K562 (cell line): ENCODE results near the gene SPRR2A. TPM values are rescaled to one million over a fixed set of nuclear protein-coding genes. Genes with fewer than 3 reads are reported as not detected.

ENCODE experiments used
- ADNP ChIP-seq: fragments of 200-800 bp; sonication (Bioruptor generic); IDR thresholded peaks from 2 replicates; pipeline ENCODE4 v1.6.1; 2016; ENCODE audit warnings: missing genetic modification characterization, missing compliant biosample characterization
- ARID3B ChIP-seq: fragments of 250-450 bp; sonication (Bioruptor Pico); IDR thresholded peaks from 2 replicates; pipeline ENCODE4 v1.4.0; 2020; ENCODE audit warnings: borderline replicate concordance
- ATF7 ChIP-seq: fragments of 450-650 bp; IDR thresholded peaks from 2 replicates; pipeline ENCODE4 v1.7.1; 2014; ENCODE audit warnings: mild to moderate bottlenecking, moderate library complexity
- CEBPG ChIP-seq, 3 experiments: fragments of 200-800 bp in 1 of 3; sonication (Bioruptor generic) in 1 of 3; sonication (generic) in 1 of 3; formaldehyde crosslinking in 1 of 3; IDR thresholded peaks in 2 of 3; conservative IDR thresholded peaks in 1 of 3; 2 replicates each; pipeline versions ENCODE4 v1.6.1 to v1.8.0; 2016 to 2022; ENCODE audit warnings: missing compliant biosample characterization in 2 of 3, missing genetic modification characterization in 2 of 3, mild to moderate bottlenecking in 1 of 3, missing genetic modification reagents in 1 of 3
- CREM ChIP-seq: IDR thresholded peaks from 2 replicates; pipeline ENCODE4 v1.6.1; 2014; ENCODE audit warnings: antibody characterized with exemption, low read depth
- CTBP1 ChIP-seq: fragments of 450-650 bp; IDR thresholded peaks from 2 replicates; pipeline ENCODE4 v1.6.1; 2016; ENCODE audit warnings: borderline replicate concordance
- ERF ChIP-seq: fragments of 450-650 bp; formaldehyde crosslinking; IDR thresholded peaks from 2 replicates; pipeline ENCODE4 v1.4.0; 2020; ENCODE audit warnings: mild to moderate bottlenecking, mixed read lengths
- FOXK2 ChIP-seq, 2 experiments: fragments of 450-650 bp; IDR thresholded peaks in 1 of 2; conservative IDR thresholded peaks in 1 of 2; 2 replicates each; pipeline ENCODE4 v1.6.1; 2016; ENCODE audit warnings: low read depth in 2 of 2, mild to moderate bottlenecking in 1 of 2
- HMBOX1 ChIP-seq: sonication (generic); IDR thresholded peaks from 2 replicates; pipeline ENCODE4 v1.6.1; 2016
- JUNB ChIP-seq: fragments of 450-650 bp; formaldehyde crosslinking; conservative IDR thresholded peaks from 2 replicates; pipeline ENCODE4 v1.4.0; 2020; ENCODE audit warnings: mild to moderate bottlenecking
- JUND ChIP-seq, 2 experiments: IDR thresholded peaks; 2 replicates in 1 of 2; 3 replicates in 1 of 2; pipeline ENCODE4 v1.6.1; 2011; ENCODE audit warnings: borderline replicate concordance in 2 of 2, low read depth in 2 of 2, low read length in 2 of 2, improper control_type of control experiment in 1 of 2, missing biosample characterization in 1 of 2, missing genetic modification characterization in 1 of 2, missing genetic modification reagents in 1 of 2
- MYNN ChIP-seq, 2 experiments: sonication (generic); formaldehyde crosslinking in 1 of 2; IDR thresholded peaks; 2 replicates each; pipeline versions ENCODE4 v1.5.0 to v1.6.1; 2016 to 2020; ENCODE audit warnings: antibody characterized with exemption in 1 of 2, missing genetic modification reagents in 1 of 2
- SREBF1 ChIP-seq: fragments of 150-350 bp; IDR thresholded peaks from 2 replicates; pipeline ENCODE4 v1.6.1; 2014; ENCODE audit warnings: antibody characterized with exemption, low read depth, low read length, borderline replicate concordance
- STAG1 ChIP-seq: sonication (generic); formaldehyde crosslinking; IDR thresholded peaks from 2 replicates; pipeline ENCODE4 v1.5.0; 2020; ENCODE audit warnings: missing genetic modification reagents, borderline replicate concordance
- TCF3 ChIP-seq: sonication (generic); formaldehyde crosslinking; IDR thresholded peaks from 2 replicates; pipeline ENCODE4 v1.4.0; 2020; ENCODE audit warnings: mild to moderate bottlenecking, missing genetic modification reagents
- ZBTB33 ChIP-seq: sonication (generic); formaldehyde crosslinking; IDR thresholded peaks from 2 replicates; pipeline ENCODE4 v1.8.1; 2023; ENCODE audit warnings: mild to moderate bottlenecking, missing genetic modification reagents
- ZFX ChIP-seq: sonication (generic); formaldehyde crosslinking; IDR thresholded peaks from 2 replicates; pipeline ENCODE4 v1.8.0; 2022; ENCODE audit warnings: mild to moderate bottlenecking, missing genetic modification reagents, moderate library complexity
- ZNF217 ChIP-seq: sonication (generic); formaldehyde crosslinking; IDR thresholded peaks from 2 replicates; pipeline ENCODE4 v1.8.0; 2022; ENCODE audit warnings: mild to moderate bottlenecking, missing genetic modification reagents
- ZNF23 ChIP-seq: fragments of 250-450 bp; sonication (Bioruptor Pico); IDR thresholded peaks from 2 replicates; pipeline ENCODE4 v1.4.0; 2020; ENCODE audit warnings: mild to moderate bottlenecking
- polyA plus RNA-seq, 8 experiments: library from polyadenylated mRNA; depleted of rRNA in 4 of 8; stranded (reverse) in 5 of 8; unstranded in 3 of 8; fragments of >200 nt; fragmentation: Nextera tagmentation in 2 of 8; fragmentation: Illumina TruSeq in 1 of 8; extraction: Ambion mirVana in 2 of 8; extraction: Trizol in 1 of 8; gene quantifications; 2 replicates each; pipeline versions ENCODE4 v1.2.1 to v1.2.3, GENCODE V29; 2011 to 2014; ENCODE audit warnings: inconsistent platforms in 1 of 8, missing spikeins in 1 of 8
- total RNA-seq, 7 experiments: library from RNA; depleted of rRNA in 6 of 7; stranded (reverse); fragments of >200 nt in 6 of 7; fragmentation: Illumina TruSeq in 2 of 7; extraction: Trizol in 2 of 7; gene quantifications; 2 replicates each; pipeline versions ENCODE4 v1.2.1 to v1.2.3, GENCODE V29; 2011 to 2021; ENCODE audit warnings: low replicate concordance in 1 of 7
- TF ChIP-seq, protein P1 (sequence below): IDR thresholded peaks from 3 replicates; pipeline ENCODE4 v1.6.1; 2011; ENCODE audit warnings: borderline replicate concordance, mild to moderate bottlenecking; ENCODE audit not compliant: insufficient read length, insufficient read depth

Gene SPRR2A
- total and polyA plus RNA-seq, 9 of the 15 experiments (the other 6 are each of a cell fraction or from before 2014, with no cell fraction given): 0.17 TPM; not detected in 8

DNA sequence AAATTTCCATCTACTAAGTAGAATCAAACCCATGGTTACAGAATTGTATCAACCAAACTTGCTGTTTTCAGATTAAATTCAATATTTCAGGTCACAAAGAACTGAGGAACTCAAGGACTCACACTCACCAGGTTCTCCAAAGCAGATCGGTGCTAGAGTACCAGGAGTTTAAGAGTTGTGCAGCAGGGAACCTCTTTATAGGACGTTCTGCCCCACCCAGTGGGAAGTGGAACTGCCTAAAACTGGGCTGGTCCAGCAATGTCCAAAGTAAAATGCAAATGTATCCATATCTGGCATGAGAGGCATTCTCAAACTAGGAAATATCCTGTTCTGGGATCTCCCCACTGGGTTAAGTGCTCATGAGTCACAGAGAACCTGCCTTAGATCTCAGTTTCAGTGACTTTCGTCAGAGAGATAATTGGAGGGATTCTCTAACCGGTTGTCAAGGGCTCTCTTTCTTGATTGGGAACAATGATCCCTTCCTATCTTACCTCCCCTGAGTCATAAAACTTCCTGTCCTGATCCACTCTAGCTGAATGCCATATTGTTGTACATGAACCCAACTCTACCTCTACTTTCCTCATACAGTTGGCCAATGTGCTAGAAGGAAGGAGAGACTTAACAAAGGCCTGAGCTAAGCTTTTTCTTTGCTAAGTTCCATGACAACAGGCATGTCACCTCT is 16.2 kb downstream of the SPRR2A start, which contains the start of gene SPRR2D (continued):
- TF ChIP-seq ZNF217 (CRISPR knock-in tag) (no peak), ZFX (CRISPR knock-in tag) (no peak), JUNB (CRISPR knock-in tag) (no peak), CTBP1 (0 out of 2 replicates have a peak, but pooled peaks have one; percentile 34), ARID3B (no peak), ZBTB33 (CRISPR knock-in tag) (no peak), CEBPG (CRISPR knock-in tag; IDR thresholded peaks at IDR 0.05) (no peak), CEBPG (tag; conservative IDR thresholded peaks at IDR 0.05 in 1 of 2, IDR thresholded peaks at IDR 0.05 in 1 of 2) (peak in 1 of 2 experiments; percentile 84; a peak in 2 of 4 replicates), HMBOX1 (peak; percentile 43; the same call in 1 of the 2 replicates), ZNF23 (CRISPR knock-in tag) (no peak), MYNN (IDR thresholded peaks at IDR 0.05) (no peak), MYNN (CRISPR knock-in tag; IDR thresholded peaks at IDR 0.05) (no peak), FOXK2 (conservative IDR thresholded peaks at IDR 0.05 in 1 of 2, IDR thresholded peaks at IDR 0.05 in 1 of 2; ENCODE audit: low read depth in 2 of 2) (no peak), TCF3 (CRISPR knock-in tag) (no peak), SREBF1 (no peak), JUND (IDR thresholded peaks at IDR 0.05; ENCODE audit: borderline replicate concordance, low read depth, low read length) (peak; percentile 75), JUND (tag; IDR thresholded peaks at IDR 0.05; ENCODE audit: borderline replicate concordance, low read depth, low read length) (no peak), ATF7 (peak; percentile 61; the same call in 1 of the 2 replicates), CREM (no peak), ERF (CRISPR knock-in tag) (no peak), ADNP (tag) (no peak), STAG1 (no peak)
- TF ChIP-seq, protein P1, sequence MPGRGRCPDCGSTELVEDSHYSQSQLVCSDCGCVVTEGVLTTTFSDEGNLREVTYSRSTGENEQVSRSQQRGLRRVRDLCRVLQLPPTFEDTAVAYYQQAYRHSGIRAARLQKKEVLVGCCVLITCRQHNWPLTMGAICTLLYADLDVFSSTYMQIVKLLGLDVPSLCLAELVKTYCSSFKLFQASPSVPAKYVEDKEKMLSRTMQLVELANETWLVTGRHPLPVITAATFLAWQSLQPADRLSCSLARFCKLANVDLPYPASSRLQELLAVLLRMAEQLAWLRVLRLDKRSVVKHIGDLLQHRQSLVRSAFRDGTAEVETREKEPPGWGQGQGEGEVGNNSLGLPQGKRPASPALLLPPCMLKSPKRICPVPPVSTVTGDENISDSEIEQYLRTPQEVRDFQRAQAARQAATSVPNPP: no peak
